NK-92 (cell line): Measurements from ENCODE around the gene ANKRD65.
"Not testable (repeated sequence)": the region's sequence is repeated elsewhere in the genome, so short reads cannot be mapped to it uniquely, and the experiment has no call there.

Experiments used
- DNase-seq: peaks from one replicate; lab custom pipeline; 2025; ENCODE audit not compliant: unreplicated experiment; lab: John Stamatoyannopoulos, UW

ANKRD65 gene

GRCh38 chr1:1373815-1374588 lies 47.1 kb downstream of the ANKRD65 start:
- no peak for DNase-seq

GRCh38 chr1:1373051-1373814 lies 47.8 kb downstream of the ANKRD65 start:
- DNase-seq = no peak

GRCh38 chr1:1371746-1372711 lies 49.0 kb downstream of the ANKRD65 start:
- DNase-seq = no peak

- DNase-seq = no peak
Observed at GRCh38 chr1:1371364-1371745, 49.7 kb downstream of the ANKRD65 start.

- DNase-seq = no peak
Observed at GRCh38 chr1:1370771-1371300, 50.2 kb downstream of the ANKRD65 start.

- not testable (repeated sequence) for DNase-seq
Observed at GRCh38 chr1:1370094-1370493, 51.0 kb downstream of the ANKRD65 start.
